ENCODE measurements around the gene WWC2.

The WWC2 gene

DNA sequence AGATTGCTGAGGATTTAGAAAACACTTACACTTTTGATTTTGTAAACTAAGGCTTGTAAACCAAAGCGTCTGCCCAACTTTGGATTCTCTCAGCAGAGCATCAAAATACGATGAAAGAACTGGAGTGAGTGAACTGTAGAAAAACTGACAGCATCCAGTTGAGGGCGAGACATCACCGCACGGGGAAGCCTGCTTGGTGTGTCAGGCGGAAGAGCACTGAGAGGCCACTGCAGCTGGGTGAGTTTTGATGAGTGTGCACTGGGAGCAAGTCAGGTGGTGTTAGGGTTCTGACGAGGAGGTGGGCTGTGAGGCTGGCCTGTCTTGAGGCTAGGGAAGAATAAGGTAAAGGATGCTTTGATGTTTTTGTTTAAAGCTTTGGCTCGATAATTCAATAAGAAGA lies 270.0 kb downstream of the WWC2 start:
- in situ Hi-C loops (cut with MboI; ENCODE audit: low sequenced_read_pairs): no loop called here

All from hTERT RPE-1 (cell line).